ENCODE data around the gene SNX24.

DNA sequence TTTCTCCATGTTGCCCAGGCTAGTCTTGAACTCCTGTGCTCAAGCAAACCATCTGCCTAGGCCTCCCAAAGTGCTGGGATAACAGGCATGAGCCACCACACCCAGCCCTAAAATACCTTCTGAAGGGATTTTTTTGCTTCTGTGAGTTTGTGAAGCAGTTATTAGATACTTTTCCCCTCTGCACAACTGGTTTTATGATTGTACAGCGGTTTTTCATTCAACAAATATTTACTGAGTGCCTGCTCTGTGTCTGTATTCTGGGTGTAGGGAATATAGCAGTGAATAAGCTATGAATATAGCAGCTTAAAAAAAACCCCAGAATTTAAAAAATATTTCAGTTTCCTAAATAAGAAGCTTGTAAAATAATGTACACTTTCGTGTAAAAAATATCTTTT is 2.3 kb downstream of the SNX24 start:
- TF ChIP-seq, protein P1, sequence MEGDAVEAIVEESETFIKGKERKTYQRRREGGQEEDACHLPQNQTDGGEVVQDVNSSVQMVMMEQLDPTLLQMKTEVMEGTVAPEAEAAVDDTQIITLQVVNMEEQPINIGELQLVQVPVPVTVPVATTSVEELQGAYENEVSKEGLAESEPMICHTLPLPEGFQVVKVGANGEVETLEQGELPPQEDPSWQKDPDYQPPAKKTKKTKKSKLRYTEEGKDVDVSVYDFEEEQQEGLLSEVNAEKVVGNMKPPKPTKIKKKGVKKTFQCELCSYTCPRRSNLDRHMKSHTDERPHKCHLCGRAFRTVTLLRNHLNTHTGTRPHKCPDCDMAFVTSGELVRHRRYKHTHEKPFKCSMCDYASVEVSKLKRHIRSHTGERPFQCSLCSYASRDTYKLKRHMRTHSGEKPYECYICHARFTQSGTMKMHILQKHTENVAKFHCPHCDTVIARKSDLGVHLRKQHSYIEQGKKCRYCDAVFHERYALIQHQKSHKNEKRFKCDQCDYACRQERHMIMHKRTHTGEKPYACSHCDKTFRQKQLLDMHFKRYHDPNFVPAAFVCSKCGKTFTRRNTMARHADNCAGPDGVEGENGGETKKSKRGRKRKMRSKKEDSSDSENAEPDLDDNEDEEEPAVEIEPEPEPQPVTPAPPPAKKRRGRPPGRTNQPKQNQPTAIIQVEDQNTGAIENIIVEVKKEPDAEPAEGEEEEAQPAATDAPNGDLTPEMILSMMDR (IDR thresholded peaks at IDR 0.05), result no peak
- TF ChIP-seq POLR2A (IDR thresholded peaks at IDR 0.05) (no peak), EP300 (IDR thresholded peaks at IDR 0.05; ENCODE audit: low read depth) (no peak), POLR2AphosphoS5 (IDR thresholded peaks at IDR 0.05) (no peak)
